ENCODE measurements around the gene ZNF837. TPM values are rescaled to one million over a fixed set of nuclear protein-coding genes. Genes with fewer than 3 reads are reported as not detected.

The ZNF837 gene
- total and polyA plus RNA-seq, 12 donors = 0.11 to 0.90 (median 0.41) TPM

DNA sequence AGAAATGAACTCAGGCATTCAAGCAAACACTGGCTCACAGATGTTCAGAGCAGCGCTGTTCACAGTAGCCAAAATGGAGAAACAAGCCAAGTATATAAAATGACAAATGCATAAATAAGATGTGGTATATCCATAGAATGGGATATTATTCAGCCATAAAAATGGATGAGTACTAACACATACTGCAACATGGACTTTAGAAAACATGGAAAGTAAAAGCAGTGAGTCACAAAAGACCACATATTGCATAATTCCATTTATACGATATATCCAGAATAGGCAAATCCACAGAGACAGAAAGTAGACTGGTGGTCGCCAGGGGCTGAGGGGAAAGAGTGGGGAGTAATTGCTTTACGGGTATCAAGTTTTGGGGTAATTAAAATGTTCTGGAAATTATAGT lies 6.6 kb downstream of the ZNF837 start:
- intact Hi-C loops (cut with DNase I) = no loop called here
- H3K4me1 ChIP-seq = peaks cover 0 to 14% (median under 1%) of the 10 kb centered on the region in 9 donors
- ATAC-seq = no peak
- H3K27ac ChIP-seq = no peak overlapping the region
- no peak overlapping the region for H3K4me3 ChIP-seq
- DNase-seq = no peak
- TF ChIP-seq, protein P1, sequence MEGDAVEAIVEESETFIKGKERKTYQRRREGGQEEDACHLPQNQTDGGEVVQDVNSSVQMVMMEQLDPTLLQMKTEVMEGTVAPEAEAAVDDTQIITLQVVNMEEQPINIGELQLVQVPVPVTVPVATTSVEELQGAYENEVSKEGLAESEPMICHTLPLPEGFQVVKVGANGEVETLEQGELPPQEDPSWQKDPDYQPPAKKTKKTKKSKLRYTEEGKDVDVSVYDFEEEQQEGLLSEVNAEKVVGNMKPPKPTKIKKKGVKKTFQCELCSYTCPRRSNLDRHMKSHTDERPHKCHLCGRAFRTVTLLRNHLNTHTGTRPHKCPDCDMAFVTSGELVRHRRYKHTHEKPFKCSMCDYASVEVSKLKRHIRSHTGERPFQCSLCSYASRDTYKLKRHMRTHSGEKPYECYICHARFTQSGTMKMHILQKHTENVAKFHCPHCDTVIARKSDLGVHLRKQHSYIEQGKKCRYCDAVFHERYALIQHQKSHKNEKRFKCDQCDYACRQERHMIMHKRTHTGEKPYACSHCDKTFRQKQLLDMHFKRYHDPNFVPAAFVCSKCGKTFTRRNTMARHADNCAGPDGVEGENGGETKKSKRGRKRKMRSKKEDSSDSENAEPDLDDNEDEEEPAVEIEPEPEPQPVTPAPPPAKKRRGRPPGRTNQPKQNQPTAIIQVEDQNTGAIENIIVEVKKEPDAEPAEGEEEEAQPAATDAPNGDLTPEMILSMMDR (IDR thresholded peaks at IDR 0.05) = no peak
- no peaks in the 10 kb centered on the region for H3K27me3 ChIP-seq
- no peaks in the 10 kb centered on the region for H3K9me3 ChIP-seq
- H3K36me3 ChIP-seq = no peaks in the 10 kb centered on the region
- WGBS, 2 donors = 87 to 88% methylated on average over 4 of the region's 4 CpGs

- intact Hi-C loops (cut with DNase I) = no loop called here
These were observed 8.3 kb downstream of the ZNF837 start for GRCh38 chr19:58372311-58373133.

DNA sequence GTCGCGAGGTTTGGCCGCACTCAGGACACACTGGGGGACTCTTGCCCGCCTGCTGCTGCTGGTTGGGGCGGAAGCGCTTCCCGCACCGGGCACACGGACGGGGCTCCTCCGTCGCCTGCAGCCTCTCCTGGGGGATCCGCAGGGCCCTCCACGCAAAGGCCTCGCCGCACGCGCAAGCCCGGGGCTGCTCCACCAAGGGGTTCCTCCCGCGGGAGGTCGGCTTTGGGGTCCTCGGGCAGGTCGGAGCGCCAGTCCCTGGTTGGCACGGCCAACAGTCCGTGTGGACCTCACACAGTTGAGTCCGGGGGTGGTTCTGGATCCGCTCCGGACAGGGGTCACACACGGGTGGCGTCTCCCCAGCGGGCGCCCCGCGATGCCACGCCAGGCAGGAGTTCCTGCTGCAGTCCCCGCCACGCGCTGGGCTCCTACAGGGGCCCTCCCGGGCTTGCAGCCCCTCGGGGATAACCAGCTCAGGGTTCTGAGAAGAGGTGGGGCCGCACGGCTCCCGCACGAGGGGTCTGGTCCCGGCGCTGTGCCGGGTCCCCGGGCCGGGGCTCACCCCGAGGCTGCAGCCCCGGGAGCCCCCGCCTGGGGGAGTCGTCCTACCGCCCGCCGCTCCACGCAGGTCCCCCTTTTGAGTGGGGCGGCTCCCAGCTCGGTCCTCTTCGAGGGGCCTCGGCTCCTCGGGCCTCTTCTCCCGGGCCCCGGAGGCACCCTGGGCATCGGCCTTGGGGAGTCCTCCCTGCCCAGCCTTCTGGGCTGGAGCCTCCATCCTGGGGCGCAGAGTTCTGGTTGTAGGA lies 12.1 kb downstream of the ZNF837 start:
- Histone ChIP-seq H3K9me3 (no peaks in the 10 kb centered on the region), H3K27me3 (peaks cover 0 to 30% (median 14%) of the 10 kb centered on the region in 7 donors), H3K4me1 (peaks cover 0 to 12% (median 4%) of the 10 kb centered on the region in 9 donors), H3K4me3 (no peak overlapping the region), H3K36me3 (no peaks in the 10 kb centered on the region), H3K27ac (no peak overlapping the region)
- TF ChIP-seq, protein P1 (IDR thresholded peaks at IDR 0.05) = no peak
- DNase-seq (no peak), ATAC-seq (no peak)
- intact Hi-C loops (cut with DNase I) = no loop called here
- WGBS, 2 donors = 69% methylated on average over 59 to 68 of the region's 68 CpGs

More at GRCh38 chr19:58372311-58373133, 8.3 kb downstream of the ZNF837 start:
- 63 to 68% methylated on average over 15 of the region's 15 CpGs for WGBS, 2 donors
- Histone ChIP-seq H3K4me3 (no peak overlapping the region), H3K9me3 (no peaks in the 10 kb centered on the region), H3K27me3 (peaks cover 0 to 13% (median 6%) of the 10 kb centered on the region in 7 donors), H3K4me1 (peaks cover 0 to 12% (median 0%) of the 10 kb centered on the region in 9 donors), H3K36me3 (no peaks in the 10 kb centered on the region), H3K27ac (peak overlapping the region in 9 of 10 donors; percentile 8 to 73 (median 55))
- ATAC-seq = peak; percentile 56 to 97 (median 81)
- TF ChIP-seq, protein P1 (IDR thresholded peaks at IDR 0.05) = no peak
- DNase-seq = no peak

DNA sequence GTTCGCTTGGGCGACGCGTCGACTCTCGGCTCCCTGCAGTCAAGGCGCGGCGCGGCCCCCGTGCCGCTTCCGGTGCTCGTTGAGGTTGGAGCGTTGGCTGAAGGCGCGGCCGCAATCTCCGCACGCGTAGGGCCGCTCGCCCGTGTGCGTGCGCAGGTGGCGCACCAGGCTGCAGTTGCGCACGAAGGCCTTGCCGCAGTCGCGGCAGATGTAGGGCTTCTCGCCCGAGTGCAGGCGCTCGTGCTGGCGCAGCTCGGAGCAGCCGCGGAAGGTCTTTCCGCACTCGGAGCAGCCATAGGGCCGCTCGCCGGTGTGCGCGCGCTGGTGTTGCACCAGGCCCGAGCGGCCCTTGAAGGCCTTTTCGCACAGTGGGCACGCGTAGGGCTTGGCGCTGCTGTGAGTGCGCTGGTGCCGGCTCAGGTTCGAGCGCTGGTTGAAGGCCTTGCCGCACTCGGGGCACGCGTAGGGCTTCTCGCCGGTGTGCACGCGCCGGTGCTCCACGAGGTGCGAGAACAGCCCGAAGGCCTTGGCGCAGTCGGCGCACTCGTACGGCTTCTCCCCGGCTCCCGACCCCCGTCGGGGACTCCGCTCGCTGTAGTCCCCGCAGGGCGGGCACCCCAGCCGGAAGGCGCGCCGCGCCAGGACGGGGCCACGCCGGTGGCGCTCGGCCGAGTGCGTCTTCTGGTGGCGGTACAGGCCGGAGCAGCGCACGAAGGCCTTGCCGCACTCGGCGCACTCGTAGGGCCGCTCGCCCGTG lies 13.0 kb downstream of the ZNF837 start:
- ATAC-seq = no peak
- no peak for DNase-seq
- intact Hi-C loops (cut with DNase I) = no loop called here
- Histone ChIP-seq H3K4me3 (no peak overlapping the region), H3K27me3 (peaks cover 0 to 30% (median 14%) of the 10 kb centered on the region in 7 donors), H3K27ac (no peak overlapping the region), H3K4me1 (peaks cover 0 to 14% (median 5%) of the 10 kb centered on the region in 9 donors), H3K36me3 (no peaks in the 10 kb centered on the region), H3K9me3 (no peaks in the 10 kb centered on the region)
- TF ChIP-seq, protein P1 (IDR thresholded peaks at IDR 0.05) = no peak
- 24 to 30% methylated on average over 95 to 106 of the region's 106 CpGs for WGBS, 2 donors
